Calu3 (cell line): ENCODE data around the gene TMEM214. TPM values are rescaled to one million over a fixed set of nuclear protein-coding genes. Genes with fewer than 3 reads are reported as not detected.

ENCODE experiments used
- BruUV-seq: library from RNA; stranded (reverse); fragments of 400-500 nt; replicated peaks from 2 replicates; lab custom pipeline; 2021; lab: Mats Ljungman, UMichigan
- CTCF ChIA-PET: fragments of 300-600 bp; sonication (Branson Sonifier 250); formaldehyde crosslinking; loops from one replicate; lab custom pipeline; 2022; ENCODE audit warnings: antibody characterized with exemption; lab: Charles Lee
- DNase-seq: peaks from one replicate; pipeline ENCODE4 v3.0.0; 2022
- H3K27ac Mint-ChIP-seq: one replicate; pipeline ENCODE4 v1.8.0; 2022; ENCODE audit warnings: mixed read lengths; ENCODE audit not compliant: unreplicated experiment
- H3K27me3 Mint-ChIP-seq: one replicate; pipeline ENCODE4 v1.8.0; 2022; ENCODE audit warnings: mixed read lengths; ENCODE audit not compliant: unreplicated experiment
- H3K36me3 Mint-ChIP-seq: one replicate; pipeline ENCODE4 v1.8.0; 2022; ENCODE audit warnings: mild to moderate bottlenecking, moderate library complexity, mixed read lengths; ENCODE audit not compliant: insufficient read depth, unreplicated experiment
- H3K4me1 Mint-ChIP-seq: one replicate; pipeline ENCODE4 v1.8.0; 2022; ENCODE audit warnings: mild to moderate bottlenecking, low read depth, mixed read lengths; ENCODE audit not compliant: unreplicated experiment
- H3K4me3 Mint-ChIP-seq: one replicate; pipeline ENCODE4 v1.8.0; 2022; ENCODE audit warnings: mild to moderate bottlenecking, low read depth, moderate library complexity, mixed read lengths; ENCODE audit not compliant: unreplicated experiment
- H3K9me3 Mint-ChIP-seq: one replicate; pipeline ENCODE4 v1.8.0; 2022; ENCODE audit warnings: low read depth, mixed read lengths; ENCODE audit not compliant: unreplicated experiment
- intact Hi-C: fragments of 100-400 bp; cut with micrococcal nuclease; formaldehyde crosslinking; loops from one replicate; pipeline ENCODE4 v1.10.0; 2022; ENCODE audit not compliant: unreplicated experiment
- total RNA-seq: library from RNA; stranded (reverse); gene quantifications from 2 replicates; pipeline ENCODE4 v1.2.3, GENCODE V29; 2022
- TF ChIP-seq, protein P1 (sequence below): fragments of 200-600 bp; IDR thresholded peaks from one replicate; pipeline ENCODE4 v1.8.0; 2022; ENCODE audit warnings: antibody characterized with exemption; ENCODE audit not compliant: unreplicated experiment

Gene TMEM214
- total RNA-seq, 1 experiment from 2014 or later = 79.6 TPM

DNA sequence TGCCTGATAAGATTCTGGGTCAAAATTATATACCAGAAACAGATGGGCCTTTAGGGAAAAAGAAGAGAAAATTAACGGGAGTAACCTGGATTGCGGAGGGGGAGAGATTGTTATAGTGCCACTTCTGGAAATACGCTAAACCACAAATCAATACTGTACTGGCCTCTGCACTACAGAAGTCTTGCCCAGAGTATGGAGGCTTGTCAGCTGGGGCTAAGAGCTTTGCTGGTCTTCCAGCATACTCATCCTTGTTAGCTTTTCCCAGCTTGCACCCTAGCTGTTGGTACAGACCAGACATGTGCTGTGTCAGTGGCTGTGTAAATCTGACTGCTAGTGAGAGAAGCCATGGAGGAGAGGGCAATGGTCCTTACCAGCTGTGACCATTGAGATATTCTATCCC is 27.6 kb downstream of the TMEM214 start:
- Mint-ChIP-seq H3K27me3 (no peaks in the 10 kb centered on the region), H3K27ac (peak overlapping the region; percentile 58), H3K36me3 (peaks cover 68% of the 10 kb centered on the region)

DNA sequence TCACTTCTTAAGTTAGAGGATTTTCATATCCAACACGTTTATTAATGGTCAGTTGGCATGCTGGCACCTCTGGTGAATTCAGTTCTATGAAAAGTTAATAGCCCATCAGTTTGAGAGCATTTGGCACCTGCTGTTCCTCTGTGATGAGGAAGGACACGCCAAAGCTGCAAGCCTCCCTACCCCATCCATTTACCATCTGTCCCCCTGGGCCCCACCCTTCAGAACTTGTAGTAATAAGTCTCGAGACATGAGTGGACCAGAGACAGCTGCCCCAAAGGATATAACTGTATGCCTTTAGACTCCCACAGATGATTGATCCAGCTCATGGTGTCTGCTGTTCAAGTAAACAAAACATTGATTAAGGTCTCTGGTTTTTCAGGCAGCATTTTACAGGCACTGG is 32.4 kb downstream of the TMEM214 start:
- H3K36me3 Mint-ChIP-seq = peaks cover 76% of the 10 kb centered on the region
- H3K4me1 Mint-ChIP-seq = peaks cover 12% of the 10 kb centered on the region
- TF ChIP-seq, protein P1, sequence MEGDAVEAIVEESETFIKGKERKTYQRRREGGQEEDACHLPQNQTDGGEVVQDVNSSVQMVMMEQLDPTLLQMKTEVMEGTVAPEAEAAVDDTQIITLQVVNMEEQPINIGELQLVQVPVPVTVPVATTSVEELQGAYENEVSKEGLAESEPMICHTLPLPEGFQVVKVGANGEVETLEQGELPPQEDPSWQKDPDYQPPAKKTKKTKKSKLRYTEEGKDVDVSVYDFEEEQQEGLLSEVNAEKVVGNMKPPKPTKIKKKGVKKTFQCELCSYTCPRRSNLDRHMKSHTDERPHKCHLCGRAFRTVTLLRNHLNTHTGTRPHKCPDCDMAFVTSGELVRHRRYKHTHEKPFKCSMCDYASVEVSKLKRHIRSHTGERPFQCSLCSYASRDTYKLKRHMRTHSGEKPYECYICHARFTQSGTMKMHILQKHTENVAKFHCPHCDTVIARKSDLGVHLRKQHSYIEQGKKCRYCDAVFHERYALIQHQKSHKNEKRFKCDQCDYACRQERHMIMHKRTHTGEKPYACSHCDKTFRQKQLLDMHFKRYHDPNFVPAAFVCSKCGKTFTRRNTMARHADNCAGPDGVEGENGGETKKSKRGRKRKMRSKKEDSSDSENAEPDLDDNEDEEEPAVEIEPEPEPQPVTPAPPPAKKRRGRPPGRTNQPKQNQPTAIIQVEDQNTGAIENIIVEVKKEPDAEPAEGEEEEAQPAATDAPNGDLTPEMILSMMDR = no peak
- no peak overlapping the region for H3K27ac Mint-ChIP-seq
- CTCF ChIA-PET = no interaction called here
- intact Hi-C loops = no loop called here
- no peak for DNase-seq
- H3K9me3 Mint-ChIP-seq = no peaks in the 10 kb centered on the region
- no peak overlapping the region for H3K4me3 Mint-ChIP-seq
- no TSS peak for BruUV-seq
- H3K27me3 Mint-ChIP-seq = no peaks in the 10 kb centered on the region

More for the DNA sequence above, 27.6 kb downstream of the TMEM214 start:
- BruUV-seq = no TSS peak
- no peak for DNase-seq
- Mint-ChIP-seq H3K4me3 (no peak overlapping the region), H3K9me3 (no peaks in the 10 kb centered on the region), H3K4me1 (no peaks in the 10 kb centered on the region)
- intact Hi-C loops = no loop called here
- TF ChIP-seq, protein P1 = no peak
- CTCF ChIA-PET = no interaction called here

DNA sequence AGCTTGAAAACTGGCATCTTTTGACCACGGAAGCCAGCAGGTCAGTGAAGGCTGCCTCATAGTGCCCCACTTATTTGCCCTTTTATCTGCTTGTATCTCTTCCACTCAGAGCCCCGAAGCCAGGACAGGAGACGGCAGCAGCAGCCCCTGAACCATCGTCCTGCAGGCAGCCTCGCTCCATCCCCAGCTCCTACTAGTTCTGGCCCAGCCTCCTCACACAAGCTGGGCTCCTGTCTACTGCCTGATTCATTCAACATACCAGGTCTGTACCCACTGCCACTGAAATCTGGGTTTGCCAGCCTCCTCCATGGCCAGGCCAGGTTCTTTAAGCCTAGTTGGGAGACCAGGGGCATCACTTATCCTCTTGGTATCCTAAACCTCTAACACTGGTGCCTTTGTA is 34.6 kb downstream of the TMEM214 start:
- BruUV-seq = no TSS peak
- DNase-seq = no peak
- intact Hi-C loops = no loop called here
- H3K27me3 Mint-ChIP-seq = no peaks in the 10 kb centered on the region
- TF ChIP-seq, protein P1 = no peak
- H3K36me3 Mint-ChIP-seq = peaks cover 72% of the 10 kb centered on the region
- no peak overlapping the region for H3K4me3 Mint-ChIP-seq
- H3K27ac Mint-ChIP-seq = no peak overlapping the region
- no peaks in the 10 kb centered on the region for H3K9me3 Mint-ChIP-seq
- CTCF ChIA-PET = interaction anchor here (1.1 kb wide), 1 partner anchor 14 kb away, joined by 3 read pairs; no protein-coding TSS in a partner anchor
- H3K4me1 Mint-ChIP-seq = peaks cover 20% of the 10 kb centered on the region

DNA sequence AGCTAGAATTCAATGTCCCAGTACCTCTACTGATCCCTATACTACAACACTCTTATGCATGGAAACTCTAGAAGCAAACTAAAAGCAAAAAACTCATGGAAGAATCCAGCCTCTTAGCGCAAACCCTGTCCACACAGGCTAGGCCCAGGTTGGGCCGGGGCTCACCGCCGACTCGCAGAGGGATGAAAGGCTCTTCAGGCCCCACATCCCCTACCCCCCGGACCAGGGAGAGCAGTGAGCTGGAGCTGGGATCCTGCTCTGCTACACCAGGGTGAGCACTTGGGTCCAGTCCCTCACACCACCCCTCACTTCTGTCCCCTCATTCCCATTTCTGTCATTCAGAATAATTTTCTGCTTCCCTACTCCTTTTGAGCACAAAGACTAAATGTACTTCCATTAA is 36.7 kb downstream of the TMEM214 start:
- peaks cover 20% of the 10 kb centered on the region for H3K4me1 Mint-ChIP-seq
- TF ChIP-seq, protein P1 = no peak
- H3K9me3 Mint-ChIP-seq = no peaks in the 10 kb centered on the region
- H3K4me3 Mint-ChIP-seq = no peak overlapping the region
- CTCF ChIA-PET = no interaction called here
- H3K36me3 Mint-ChIP-seq = peaks cover 62% of the 10 kb centered on the region
- no peak overlapping the region for H3K27ac Mint-ChIP-seq
- peaks cover 13% of the 10 kb centered on the region for H3K27me3 Mint-ChIP-seq
- DNase-seq = no peak
- BruUV-seq = no TSS peak
- intact Hi-C loops = no loop called here
